GM18520 (cell line): Measurements from ENCODE around the gene LPXN.
"Not testable (repeated sequence)": the region's sequence is repeated elsewhere in the genome, so short reads cannot be mapped to it uniquely, and the experiment has no call there.

ENCODE experiments used
- ATAC-seq: cut with Tn5 transposase; IDR thresholded peaks from one replicate; pipeline ENCODE4 v1.9.1; 2021; ENCODE audit not compliant: unreplicated experiment

LPXN gene

DNA sequence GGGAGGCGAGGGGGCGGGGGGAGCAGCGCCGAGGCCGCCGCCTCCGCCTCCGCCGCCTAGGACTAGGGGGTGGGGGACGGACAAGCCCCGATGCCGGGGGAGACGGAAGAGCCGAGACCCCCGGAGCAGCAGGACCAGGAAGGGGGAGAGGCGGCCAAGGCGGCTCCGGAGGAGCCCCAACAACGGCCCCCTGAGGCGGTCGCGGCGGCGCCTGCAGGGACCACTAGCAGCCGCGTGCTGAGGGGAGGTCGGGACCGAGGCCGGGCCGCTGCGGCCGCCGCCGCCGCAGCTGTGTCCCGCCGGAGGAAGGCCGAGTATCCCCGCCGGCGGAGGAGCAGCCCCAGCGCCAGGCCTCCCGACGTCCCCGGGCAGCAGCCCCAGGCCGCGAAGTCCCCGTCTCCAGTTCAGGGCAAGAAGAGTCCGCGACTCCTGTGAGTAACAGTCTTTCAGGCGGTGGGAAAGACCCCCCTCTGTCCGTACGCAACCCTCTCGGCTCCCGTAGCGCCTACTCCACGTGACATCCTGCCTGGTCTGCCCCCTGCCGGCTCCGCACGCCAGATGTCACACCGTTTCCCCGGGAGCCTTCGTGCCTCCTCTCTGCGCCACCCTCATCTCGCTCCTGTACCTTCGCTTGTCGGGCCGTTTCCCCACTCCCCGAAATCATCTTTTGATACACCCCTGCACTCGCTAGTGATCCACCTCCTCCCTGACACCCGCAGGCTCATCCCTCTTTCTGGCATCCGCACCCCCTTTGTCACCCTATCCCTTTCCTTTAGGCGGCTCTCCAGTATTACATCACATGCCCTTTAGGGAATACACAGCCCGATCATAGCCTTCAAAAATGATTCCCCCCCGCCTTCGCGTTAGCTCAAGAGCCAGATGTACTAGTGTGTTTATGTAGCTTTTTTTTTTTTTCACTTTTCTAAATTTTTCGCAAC, 3.8 kb upstream of the LPXN start:
- ATAC-seq: peak; percentile 24

DNA sequence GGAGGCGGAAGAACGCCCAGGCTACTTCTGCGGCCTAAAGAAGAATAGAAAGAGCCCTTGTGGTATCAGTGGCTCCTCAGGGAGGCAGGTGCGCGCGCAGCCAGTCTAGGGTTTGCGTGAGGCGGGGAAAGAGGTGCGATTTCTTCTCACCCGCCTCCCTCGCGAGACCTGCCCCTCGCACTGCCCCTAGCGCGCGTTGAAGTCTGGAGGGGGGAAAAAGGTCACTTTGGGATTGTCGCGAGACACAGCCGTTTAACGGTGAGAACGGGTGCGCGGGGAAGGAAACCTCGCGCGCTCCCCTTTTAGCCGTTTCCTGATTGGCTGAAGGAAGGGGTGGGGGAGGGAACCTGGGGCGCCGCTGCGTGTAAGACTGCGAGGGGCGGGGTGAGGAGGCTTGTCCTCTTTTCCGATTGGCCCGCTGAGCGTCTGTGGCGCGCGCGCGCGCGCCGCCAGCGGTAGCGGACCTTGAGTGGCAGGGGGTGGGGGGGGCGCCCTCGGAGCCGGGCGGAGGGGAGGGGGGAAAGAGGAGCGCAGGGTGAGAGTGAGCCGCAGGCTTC, 3.1 kb upstream of the LPXN start, which contains the start of gene ZFP91:
Gene ZFP91, plus strand, starts transcription at position 429 of the 557 bp plus-strand sequence. CDS start 219 bp downstream, outside the sequence.
- peak; percentile 16 for ATAC-seq

DNA sequence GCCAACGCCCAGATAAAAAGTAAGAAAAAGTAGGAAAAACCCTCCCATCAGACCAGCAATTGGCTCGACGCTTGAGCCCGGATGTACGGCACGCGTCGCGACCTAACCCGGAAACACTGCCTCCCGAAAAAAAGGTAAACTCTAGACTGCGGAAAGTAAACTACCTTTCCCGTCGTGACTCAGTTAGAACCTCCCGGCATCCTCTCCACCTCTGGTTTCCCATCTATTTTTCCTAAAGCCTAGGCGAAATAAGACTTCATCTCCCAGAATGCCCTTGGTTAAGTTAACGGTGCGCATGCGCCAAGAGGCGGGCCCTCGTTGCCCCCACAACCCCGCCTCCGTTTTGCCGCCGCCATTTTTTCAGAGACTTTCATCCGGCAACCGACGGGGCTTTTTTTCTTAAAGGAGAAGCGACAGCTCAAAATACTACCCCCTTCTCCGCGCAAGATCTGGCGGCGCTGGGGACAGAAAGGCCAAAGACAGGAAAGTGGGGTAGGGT, 2.5 kb upstream of the LPXN start:
- ATAC-seq: no peak

DNA sequence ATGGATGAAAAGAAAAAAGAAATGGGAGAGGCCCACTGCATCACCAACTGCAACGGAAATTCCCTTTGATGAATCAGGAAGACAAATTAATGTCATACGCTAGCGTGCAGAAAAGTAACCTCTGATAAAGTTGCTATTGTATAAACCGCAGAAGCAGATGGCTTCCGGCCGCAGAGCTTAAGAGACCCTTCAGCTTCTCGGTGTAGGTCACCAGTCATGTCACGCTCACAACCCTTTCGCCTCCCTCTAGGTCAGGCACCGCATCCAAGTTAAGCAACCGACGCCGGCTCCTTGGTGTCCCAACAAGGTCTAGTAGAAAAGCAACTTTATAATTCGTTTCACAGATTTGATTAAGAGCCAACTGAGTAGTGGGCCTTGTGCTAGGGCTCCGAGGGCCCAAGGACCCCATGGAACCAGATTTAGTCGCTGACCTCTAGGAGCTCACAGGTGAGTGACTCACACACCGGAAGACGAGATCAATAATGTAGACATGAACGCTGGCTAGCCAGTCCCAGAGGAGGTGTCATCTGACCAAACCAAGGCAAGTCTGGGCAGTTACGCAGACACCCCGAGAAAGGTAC, 2.0 kb upstream of the LPXN start:
- ATAC-seq: peak; percentile 44

DNA sequence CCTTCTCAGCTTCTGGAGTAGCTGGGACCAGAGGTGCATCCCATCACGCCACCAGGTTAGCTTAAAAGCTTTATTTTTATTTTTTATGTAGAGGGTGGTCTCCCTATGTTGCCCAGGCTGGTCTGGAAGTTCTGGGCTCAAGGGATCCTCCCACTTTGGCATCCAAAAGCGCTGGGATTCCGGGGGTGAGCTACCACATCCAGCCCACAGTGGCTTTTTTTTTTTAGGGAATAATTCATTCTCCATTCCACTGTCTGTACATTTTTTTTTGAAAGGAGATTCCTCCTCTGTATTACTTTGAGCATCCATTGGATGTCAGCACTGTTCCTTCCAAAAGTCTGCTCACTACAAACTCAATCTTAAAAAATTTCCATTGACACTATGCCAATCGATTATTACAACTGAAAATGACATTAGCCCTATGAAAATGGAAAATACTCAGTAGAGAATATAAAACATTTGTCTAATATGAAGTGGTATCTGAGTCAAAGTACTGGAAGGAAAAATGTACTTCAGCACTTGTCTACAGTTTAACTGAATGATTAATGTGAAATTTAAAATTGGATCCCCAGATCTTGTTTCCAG, 1.3 kb upstream of the LPXN start:
- ATAC-seq: no peak

DNA sequence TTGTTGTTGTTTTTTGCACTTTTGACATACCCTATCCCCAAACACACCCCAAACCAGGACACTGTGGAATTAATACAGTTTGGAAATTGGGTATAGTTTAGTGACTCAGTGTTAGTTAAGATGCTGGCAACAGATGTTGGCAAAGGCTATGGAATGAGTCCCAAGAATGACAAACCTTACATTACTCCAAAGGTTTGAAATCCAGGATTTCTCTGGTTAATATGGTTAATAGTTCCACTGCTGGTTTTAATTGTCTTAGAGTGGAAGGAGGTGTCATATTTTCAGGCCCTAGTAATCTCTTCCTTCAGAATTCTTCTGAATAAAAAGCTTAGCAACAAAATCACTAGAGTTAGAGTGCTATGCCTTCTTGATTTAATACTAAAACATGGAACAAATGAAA, 775 bp downstream of the LPXN start:
- ATAC-seq: no peak

DNA sequence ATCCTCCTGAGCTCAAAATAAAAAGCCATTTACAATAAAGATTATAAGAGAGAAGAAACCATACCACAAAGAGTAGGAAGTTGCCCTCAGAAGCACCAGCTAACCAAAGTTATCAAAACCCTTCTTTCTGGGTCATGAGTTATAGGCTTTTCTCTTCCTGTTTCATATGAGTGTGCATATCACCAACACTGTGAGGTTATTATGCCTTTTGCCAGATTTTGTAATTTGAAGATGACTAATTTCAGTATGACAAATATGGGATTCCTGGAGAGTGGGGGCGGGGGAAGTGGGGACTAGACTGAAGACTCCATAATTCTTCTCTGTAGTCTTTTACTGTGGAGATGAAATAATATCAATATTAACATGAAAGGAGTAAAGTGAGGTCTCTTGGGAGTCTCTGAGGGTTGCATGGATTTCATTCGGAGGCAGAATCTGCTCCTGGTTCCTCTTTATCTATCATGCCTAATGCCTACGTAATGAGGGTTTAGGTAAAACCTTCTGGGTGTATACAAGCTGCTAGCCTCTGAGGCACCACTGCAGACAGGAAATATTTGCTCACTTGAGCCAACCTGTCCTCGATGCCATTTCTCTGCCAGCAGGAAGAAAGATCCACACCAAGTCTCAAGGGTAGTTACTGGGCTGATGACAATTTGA, 2.1 kb downstream of the LPXN start:
- ATAC-seq: peak; percentile 12

DNA sequence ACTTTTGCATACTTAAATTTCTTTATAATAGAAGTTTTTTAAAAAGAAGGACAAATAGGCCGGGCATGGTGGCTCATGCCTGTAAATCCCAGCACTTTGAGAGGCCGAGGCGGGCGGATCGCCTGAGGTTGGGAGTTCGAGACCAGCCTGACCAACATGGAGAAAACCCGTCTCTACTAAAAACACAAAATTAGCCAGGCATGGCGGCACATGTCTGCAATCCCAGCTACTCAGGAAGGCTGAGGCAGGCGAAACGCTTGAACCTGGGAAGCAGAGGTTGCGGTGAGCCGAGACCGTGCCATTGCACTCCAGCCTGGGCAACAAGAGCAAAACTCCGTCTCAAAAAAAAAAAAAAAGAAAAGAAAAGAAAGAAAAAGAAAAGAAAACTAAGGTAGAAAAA, 2.8 kb downstream of the LPXN start:
- ATAC-seq: not testable (repeated sequence)

DNA sequence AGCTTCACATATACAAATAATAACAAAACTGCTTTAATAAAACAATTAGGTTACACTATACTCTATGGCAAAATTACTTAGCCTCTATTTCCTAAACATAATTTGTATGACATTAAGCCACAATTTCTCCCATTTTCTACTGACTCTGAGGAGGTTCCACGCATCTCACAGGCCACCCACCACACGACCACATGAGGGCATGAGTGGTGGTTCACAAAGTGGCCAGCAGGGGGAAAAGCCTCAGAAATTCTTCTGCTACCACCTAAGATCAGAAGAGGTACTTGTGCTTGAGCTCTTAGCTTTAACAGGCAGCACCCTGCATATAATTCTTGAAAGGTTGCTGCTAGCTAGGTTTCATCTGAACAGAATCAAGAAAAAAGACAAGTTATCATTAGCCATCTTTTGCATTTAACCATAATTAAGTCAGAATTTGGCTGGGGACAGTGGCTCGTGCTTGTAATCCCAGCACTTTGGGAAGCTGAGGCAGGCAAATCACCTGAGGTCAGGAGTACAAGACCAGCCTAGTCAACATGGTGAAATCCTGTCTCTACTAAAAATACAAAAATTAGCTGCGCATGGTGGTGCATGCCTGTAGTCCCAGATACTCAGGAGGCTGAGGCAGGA, 7.7 kb downstream of the LPXN start:
- ATAC-seq: peak; percentile 83

DNA sequence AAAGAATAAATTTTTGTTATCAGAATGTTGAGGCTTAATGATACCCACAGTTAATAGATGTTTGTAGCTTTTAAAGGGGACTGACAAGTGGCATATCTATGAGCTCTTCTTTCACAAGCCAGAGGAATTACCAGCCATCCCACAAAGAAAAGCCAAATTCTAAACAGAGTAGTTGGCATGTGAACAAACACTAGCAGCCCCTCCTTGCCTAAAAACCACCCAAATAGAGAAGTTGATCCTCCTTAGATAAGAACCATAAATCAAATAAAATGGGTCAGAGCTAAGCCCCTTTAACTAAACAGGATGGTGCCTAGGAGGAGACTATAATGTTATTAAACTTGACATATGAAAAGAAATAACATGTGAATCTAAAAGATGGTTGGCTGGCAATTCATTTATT, 11.4 kb downstream of the LPXN start:
- no peak for ATAC-seq

DNA sequence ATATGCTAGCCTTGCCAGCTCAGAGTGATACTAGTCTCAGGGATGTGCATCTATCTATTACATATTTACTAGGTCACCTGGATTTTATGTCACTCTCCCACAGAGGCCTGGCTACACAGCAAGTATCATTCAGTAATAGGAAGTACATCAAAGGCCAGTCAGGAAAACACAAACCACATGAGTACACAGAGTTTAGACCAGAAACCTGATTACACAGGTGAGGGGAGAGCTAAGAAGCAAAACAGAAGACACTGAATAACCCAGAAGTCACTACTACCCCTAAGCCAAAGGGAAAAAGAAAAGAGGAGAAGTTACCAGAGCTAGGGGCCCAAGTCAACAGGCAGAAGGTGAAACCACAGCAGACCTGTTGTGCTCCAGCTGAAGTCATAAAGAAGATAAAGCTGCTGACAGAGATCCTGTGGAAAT, 13.3 kb downstream of the LPXN start:
- ATAC-seq: peak; percentile 43

DNA sequence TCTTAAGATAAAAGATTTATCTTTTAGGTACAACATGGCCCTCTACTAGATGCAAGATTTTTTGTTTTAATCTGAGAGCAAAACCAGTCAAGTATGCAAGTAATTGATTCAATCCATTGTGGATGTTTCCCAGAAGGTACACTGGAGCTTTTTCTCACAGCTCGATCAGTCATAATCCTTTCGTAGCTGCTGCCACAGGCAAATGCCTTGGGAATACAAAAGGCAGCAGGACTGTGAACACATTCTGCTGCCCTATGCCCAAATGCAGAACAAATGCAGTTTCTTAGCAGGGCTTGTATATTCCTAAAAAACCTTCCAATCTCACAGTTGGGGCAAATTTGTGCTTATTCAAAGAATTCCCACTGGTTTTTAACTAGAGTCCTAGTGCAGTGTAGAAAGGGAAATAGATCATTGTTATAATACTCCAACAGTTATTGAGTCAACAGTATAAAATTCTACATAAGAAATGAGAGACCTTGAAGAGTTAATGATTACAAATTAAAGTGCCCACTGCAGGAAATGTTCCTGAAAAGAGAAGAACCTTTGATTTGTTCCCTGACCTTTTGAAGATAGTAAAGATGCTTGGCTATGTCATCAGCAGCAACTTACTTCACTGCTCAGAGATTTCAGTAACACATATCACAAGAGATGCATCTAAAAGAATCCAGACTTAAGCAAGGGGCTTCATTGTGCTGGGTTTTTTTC, 14.1 kb downstream of the LPXN start:
- no peak for ATAC-seq

DNA sequence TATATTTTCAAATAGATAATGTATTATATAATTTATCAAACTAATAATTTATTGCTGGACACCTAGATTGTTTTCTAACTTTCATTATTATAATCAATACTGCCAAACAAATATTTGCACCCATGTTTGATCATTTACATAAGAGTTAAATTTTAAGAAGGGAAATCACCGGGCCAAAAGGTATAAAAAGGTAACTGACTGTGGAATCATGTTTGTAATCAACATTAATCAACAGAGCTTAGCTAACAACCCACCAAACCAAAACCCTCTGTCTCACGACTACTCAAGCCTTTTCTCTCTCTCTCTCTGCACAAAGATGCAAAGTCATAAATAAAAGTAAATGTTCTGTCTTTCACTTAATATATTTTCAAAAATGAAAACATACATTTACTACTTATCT, 14.8 kb downstream of the LPXN start:
- ATAC-seq: no peak

DNA sequence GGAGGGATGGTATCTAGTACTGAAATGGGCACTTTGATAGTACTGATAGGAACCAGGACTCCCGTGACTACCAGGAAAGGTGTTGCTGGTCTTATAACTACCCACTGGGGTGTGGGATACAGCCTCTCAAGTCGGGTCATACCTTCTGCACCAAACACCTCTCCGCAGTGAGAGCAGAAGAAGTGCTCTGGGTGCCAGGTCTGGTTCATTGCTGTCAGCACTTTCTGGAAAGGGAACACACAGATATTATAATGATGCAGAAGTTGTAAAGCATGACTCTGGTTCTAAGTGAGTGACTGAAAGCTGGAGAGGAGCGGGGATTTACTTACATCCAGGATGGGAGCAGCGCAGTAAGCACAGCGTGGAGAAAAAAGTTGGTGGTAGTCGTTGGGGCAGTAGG, 26.0 kb downstream of the LPXN start:
- no peak for ATAC-seq

DNA sequence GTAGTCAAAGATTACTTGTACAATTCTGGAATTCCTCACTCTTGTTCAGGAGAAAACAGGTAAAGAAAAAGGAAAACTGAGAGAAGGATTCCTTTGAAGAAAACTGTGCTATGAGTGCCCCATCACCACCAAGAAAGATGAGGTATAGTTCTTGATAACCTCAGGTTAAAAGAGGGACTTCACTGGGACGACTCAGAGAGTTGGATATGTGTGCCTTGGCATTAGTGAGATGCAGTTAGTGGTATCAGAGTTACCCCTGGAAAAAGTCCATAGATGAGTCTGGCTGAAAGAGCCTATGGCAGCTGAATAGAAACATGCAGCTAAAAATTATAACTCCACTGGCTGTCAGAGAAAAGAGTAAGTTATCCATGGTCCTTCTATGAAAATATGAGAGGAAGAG, 28.8 kb downstream of the LPXN start:
- no peak for ATAC-seq

DNA sequence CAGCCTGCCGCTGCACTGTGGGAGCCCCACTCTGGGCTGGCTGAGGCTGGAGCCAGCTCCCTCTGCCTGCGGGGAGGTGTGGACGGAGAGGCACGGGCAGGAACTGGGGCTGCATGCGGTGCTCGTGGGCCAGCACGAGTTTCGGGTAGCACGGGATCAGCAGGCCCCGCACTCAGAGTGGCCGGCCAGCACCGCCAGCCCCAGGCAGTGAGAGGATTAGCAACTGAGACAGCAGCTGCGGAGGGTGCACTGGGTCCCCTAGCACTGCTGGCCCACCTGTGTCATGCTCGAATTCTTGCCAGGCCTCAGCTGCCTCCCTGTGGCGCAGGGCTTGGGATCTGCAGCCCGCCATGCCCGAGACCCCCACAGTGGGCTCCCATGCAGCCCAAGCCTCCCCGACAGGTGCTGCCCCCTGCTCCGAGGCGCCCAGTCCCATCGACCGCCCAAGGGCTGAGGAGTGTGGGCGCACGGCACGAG, 43.8 kb downstream of the LPXN start:
- ATAC-seq: no peak

DNA sequence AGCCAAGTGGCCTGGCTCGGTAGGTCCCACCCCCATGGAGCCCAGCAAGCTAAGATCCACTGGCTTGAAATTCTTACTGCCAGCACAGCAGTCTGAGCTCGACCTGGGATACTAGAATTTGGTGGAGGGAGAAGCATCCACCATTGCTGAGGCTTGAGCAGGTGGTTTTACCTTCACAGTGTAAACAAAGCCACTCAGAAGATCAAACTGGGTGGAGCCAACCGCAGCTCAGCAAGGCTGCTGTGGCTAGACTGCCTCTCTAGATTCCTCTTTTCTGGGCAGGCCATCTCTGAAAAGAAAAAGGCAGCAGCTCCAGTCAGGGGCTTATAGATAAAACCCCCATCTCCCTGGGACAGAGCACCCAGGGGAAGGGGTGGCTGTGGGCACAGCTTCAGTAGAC, 45.4 kb downstream of the LPXN start:
- no peak for ATAC-seq

DNA sequence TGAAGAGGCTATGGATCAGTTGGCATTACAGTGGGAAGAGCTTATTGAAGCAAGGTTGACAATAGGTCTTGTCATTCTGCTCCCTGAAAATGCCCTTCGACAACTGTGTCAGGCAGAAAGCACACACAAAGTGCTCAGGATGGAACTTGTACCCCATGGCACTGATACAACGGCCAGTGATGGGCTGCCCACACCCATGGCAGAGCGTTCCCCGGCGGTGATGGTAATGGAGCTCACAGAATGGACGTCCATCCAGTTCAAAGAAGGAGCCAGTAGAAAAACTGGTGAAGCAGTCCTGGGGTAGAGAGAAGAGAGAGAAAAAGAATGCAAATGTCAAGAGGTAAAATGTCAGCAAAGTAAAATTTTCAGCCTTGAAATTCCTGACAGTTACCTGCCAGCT, 48.2 kb downstream of the LPXN start:
- no peak for ATAC-seq

DNA sequence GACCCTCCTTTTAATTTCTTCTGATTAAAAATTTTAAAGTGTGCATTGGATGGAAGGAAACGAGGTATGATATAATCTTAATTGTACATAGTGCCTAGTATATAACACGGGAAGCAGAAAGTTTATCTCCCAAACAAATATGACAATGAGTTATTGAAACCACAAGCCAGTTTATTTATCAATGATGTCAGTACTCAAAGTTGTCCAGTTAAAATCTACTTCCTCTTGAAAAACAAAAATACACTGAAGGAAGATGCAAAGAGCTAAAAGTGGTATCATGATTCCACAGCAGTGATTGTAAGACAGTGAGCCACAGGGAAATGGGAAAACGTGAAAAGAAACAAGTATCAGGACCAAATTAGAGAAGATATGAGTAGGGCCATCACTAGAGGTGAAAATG, 48.9 kb downstream of the LPXN start:
- no peak for ATAC-seq
